CD4-positive, alpha-beta memory T cell (primary cell): ENCODE measurements around the gene IFI27L1. TPM values are rescaled to one million over a fixed set of nuclear protein-coding genes. Genes with fewer than 3 reads are reported as not detected.

Experiments used
- CTCF ChIA-PET: fragments of 350-600 bp; sonication (Branson Sonifier 250); formaldehyde crosslinking; loops from one replicate; lab custom pipeline; 2021; ENCODE audit warnings: inconsistent platforms; ENCODE audit not compliant: partially characterized antibody; lab: Charles Lee
- POLR2A ChIA-PET: fragments of 350-600 bp; sonication (Branson Sonifier 250); formaldehyde crosslinking; loops from one replicate; lab custom pipeline; 2021; ENCODE audit not compliant: partially characterized antibody; lab: Charles Lee
- DNase-seq, 5 donors: peaks; one replicate each; pipeline versions ENCODE4 v3.0.0 to v3.0.0-alpha.2; 2020 to 2022; ENCODE audit warnings: mixed read lengths in 1 of 5
- H3K27ac ChIP-seq: one replicate; pipeline ENCODE4 v1.7.0; 2013; ENCODE audit warnings: low read depth, low read length
- H3K27me3 ChIP-seq: 2 replicates; pipeline ENCODE4 v1.7.0; 2013; ENCODE audit warnings: mild to moderate bottlenecking, low read length, moderate library complexity; ENCODE audit not compliant: insufficient read depth
- H3K36me3 ChIP-seq: 2 replicates; pipeline ENCODE4 v1.7.0; 2013; ENCODE audit warnings: mild to moderate bottlenecking, low read length, moderate library complexity; ENCODE audit not compliant: insufficient read depth
- H3K4me1 ChIP-seq: 2 replicates; pipeline ENCODE4 v1.7.0; 2013; ENCODE audit warnings: mild to moderate bottlenecking, low read length, moderate library complexity; ENCODE audit not compliant: insufficient read depth
- H3K4me3 ChIP-seq, 2 donors: one replicate each; pipeline ENCODE4 v1.7.0; 2013; ENCODE audit warnings: low read length in 2 of 2, mild to moderate bottlenecking in 1 of 2
- H3K9me3 ChIP-seq, 2 donors: one replicate each; pipeline ENCODE4 v1.7.0; 2013; ENCODE audit warnings: low read length in 2 of 2, control low read depth in 1 of 2; ENCODE audit not compliant: control insufficient read depth in 1 of 2
- H3K27ac Mint-ChIP-seq, 7 donors: one replicate each; pipeline ENCODE4 v1.8.0; 2020 to 2021; ENCODE audit warnings: mixed read lengths in 7 of 7, mild to moderate bottlenecking in 6 of 7, inconsistent platforms in 3 of 7, moderate library complexity in 3 of 7
- H3K27me3 Mint-ChIP-seq, 2 donors: one replicate each; pipeline ENCODE4 v1.8.0; 2020 to 2021; ENCODE audit warnings: mixed read lengths in 2 of 2
- H3K36me3 Mint-ChIP-seq, 2 donors: one replicate each; pipeline ENCODE4 v1.8.0; 2020 to 2021; ENCODE audit warnings: mixed read lengths in 2 of 2, inconsistent platforms in 1 of 2, mild to moderate bottlenecking in 1 of 2
- H3K4me1 Mint-ChIP-seq, 4 donors: one replicate each; pipeline ENCODE4 v1.8.0; 2020 to 2021; ENCODE audit warnings: mixed read lengths in 4 of 4, mild to moderate bottlenecking in 1 of 4
- H3K4me3 Mint-ChIP-seq, 8 donors: one replicate each; pipeline ENCODE4 v1.8.0; 2020 to 2021; ENCODE audit warnings: mixed read lengths in 8 of 8, mild to moderate bottlenecking in 7 of 8, moderate library complexity in 6 of 8, inconsistent platforms in 3 of 8
- H3K9me3 Mint-ChIP-seq, 8 donors: one replicate each; pipeline ENCODE4 v1.8.0; 2020 to 2021; ENCODE audit warnings: mixed read lengths in 8 of 8, mild to moderate bottlenecking in 5 of 8, inconsistent platforms in 3 of 8, moderate library complexity in 1 of 8
- intact Hi-C: fragments of 100-400 bp; cut with micrococcal nuclease; formaldehyde crosslinking; loops from one replicate; pipeline ENCODE4 v1.15.1; 2023
- polyA plus RNA-seq, 2 donors: library from polyadenylated mRNA; unstranded; fragments of 300-500 nt; fragmentation: Illumina TruSeq; gene quantifications; one replicate each; pipeline ENCODE4 v1.2.3, GENCODE V29; 2021
- total RNA-seq, 2 experiments: library from RNA; stranded (reverse); gene quantifications; one replicate each; pipeline ENCODE4 v1.2.3, GENCODE V29; 2021

The IFI27L1 gene
- total and polyA plus RNA-seq, 4 experiments from 2014 or later: 6.3 to 8.5 (median 7.7) TPM

DNA sequence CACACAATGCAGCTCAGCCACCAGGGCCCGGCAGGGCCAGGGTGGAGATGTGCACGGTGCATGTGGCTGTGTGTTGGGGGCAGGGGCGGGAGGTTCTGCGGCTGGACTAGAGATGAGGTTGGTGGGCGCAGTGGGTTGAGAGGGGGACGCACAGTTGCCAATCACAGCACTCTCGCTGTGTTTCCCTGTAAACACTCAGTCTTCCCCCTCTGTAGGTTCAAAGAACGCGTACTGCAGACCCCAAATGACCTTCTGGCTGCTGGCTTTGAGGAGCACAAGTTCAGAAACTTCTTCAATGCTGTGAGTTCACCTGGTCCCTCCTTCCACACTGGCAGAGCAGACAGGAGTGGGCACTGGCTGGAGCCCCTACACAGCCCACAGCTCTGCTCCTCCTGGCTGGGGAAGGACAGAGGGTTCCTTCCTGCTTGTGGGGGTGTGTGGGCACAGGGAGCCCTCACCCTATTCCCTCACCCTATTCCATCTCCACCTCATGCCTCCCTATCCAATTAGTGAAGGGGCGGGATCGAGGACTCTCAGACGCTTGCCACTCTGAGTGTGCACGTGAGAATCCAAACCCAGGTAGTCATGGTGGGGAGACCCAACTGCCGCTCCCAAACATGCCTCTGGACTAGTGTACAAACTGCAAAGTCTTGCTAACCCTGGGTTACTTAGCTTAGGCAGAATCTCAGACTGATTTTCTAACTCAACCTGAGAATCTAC, 37.2 kb upstream of the IFI27L1 start:
- no peaks in the 10 kb centered on the region for H3K9me3 ChIP-seq
- no peak overlapping the region for H3K27ac ChIP-seq
- ChIA-PET POLR2A (no interaction called here), CTCF (interaction anchor here (1.0 to 3.7 kb wide), 3 partner anchors 8 to 89 kb away, joined by 3 to 21 read pairs (median 8); no protein-coding TSS in a partner anchor)
- H3K27me3 ChIP-seq: no peaks in the 10 kb centered on the region
- peaks cover 0 to 4% (median 0%) of the 10 kb centered on the region in 8 donors for H3K9me3 Mint-ChIP-seq
- H3K4me1 Mint-ChIP-seq: peaks cover 0 to 5% (median under 1%) of the 10 kb centered on the region in 4 donors
- intact Hi-C loops: no loop called here
- no peak overlapping the region for H3K4me3 ChIP-seq
- no peaks in the 10 kb centered on the region for H3K27me3 Mint-ChIP-seq
- peaks cover 51% of the 10 kb centered on the region for H3K36me3 ChIP-seq
- no peaks in the 10 kb centered on the region for H3K4me1 ChIP-seq
- no peak for DNase-seq
- no peak overlapping the region for H3K4me3 Mint-ChIP-seq
- H3K36me3 Mint-ChIP-seq: peaks cover 23 to 41% of the 10 kb centered on the region in 2 donors
- peak overlapping the region in 6 of 7 donors; percentile 17 to 72 (median 46) for H3K27ac Mint-ChIP-seq

DNA sequence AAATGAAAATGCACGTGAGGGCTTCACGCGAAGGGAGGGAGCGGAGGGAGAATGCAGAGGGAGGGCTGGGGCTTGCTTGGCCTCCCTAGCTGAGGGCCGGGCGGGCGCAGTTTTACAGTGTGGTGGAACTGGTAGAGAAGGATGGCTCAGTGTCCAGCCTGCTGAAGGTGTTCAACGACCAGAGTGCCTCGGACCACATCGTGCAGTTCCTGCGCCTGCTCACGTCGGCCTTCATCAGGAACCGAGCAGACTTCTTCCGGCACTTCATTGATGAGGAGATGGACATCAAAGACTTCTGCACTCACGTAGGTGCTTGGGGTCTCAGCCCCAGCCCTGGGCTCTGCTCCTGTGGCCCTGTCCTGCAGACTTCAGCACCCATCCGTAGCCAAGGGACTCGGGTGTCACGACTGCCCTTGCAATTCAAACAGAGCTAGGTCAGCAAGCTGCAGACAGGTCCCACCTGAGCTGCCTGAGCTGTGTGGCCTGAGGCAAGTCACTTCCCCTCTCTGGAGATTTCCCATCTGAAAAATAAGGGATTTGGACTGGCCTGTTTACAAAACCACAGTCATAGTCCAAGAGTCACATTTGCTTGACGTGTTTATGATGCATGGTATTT, 36.5 kb upstream of the IFI27L1 start:
- Mint-ChIP-seq H3K27me3 (no peaks in the 10 kb centered on the region), H3K27ac (peak overlapping the region in 3 of 7 donors; percentile 25 to 45 (median 29)), H3K36me3 (peaks cover 23 to 47% of the 10 kb centered on the region in 2 donors), H3K4me1 (peaks cover 0 to 5% (median 0%) of the 10 kb centered on the region in 4 donors), H3K4me3 (no peak overlapping the region), H3K9me3 (peaks cover 0 to 4% (median 0%) of the 10 kb centered on the region in 8 donors)
- no peaks in the 10 kb centered on the region for H3K27me3 ChIP-seq
- H3K36me3 ChIP-seq: peaks cover 57% of the 10 kb centered on the region
- POLR2A ChIA-PET: interaction anchor here (1.1 to 1.4 kb wide), 2 partner anchors 13 to 37 kb away, joined by 3 to 4 read pairs; partner anchors contain the start of genes DDX24 and IFI27L1
- H3K4me3 ChIP-seq: no peak overlapping the region
- no peaks in the 10 kb centered on the region for H3K4me1 ChIP-seq
- intact Hi-C loops: no loop called here
- no peak overlapping the region for H3K27ac ChIP-seq
- DNase-seq: no peak
- CTCF ChIA-PET: interaction anchor here (0.9 to 3.7 kb wide), 4 partner anchors 9 to 136 kb away, joined by 3 to 21 read pairs (median 6); no protein-coding TSS in a partner anchor
- H3K9me3 ChIP-seq: no peaks in the 10 kb centered on the region

DNA sequence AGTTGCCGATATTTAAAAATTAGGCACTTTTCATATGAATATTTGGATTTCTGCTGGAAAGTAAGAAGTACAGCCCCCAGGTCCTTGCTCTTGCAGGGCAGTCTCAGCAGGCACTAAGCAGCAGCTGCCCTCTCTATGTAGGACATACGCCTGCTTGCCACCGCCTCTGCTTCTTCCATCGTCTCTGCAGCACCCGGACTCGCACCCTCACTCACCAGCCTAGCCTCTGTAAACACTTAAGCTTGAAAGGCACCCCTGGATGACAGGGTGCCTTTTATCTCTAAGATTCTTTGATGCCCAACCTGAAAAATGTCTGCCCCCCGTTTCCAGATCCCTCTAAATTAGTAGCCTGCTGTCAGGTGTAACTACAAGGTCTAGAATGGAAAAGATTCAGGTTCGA, 36.0 kb upstream of the IFI27L1 start:
- Mint-ChIP-seq H3K4me1 (peaks cover 0 to 5% (median 0%) of the 10 kb centered on the region in 4 donors), H3K4me3 (no peak overlapping the region), H3K27ac (peak overlapping the region in 4 of 7 donors; percentile 11 to 48 (median 32)), H3K9me3 (peaks cover 0 to 4% (median 0%) of the 10 kb centered on the region in 8 donors), H3K36me3 (peaks cover 27 to 52% of the 10 kb centered on the region in 2 donors), H3K27me3 (no peaks in the 10 kb centered on the region)
- H3K27me3 ChIP-seq: no peaks in the 10 kb centered on the region
- no peak overlapping the region for H3K27ac ChIP-seq
- no peaks in the 10 kb centered on the region for H3K4me1 ChIP-seq
- ChIA-PET CTCF (interaction anchor here (0.9 to 3.7 kb wide), 4 partner anchors 9 to 135 kb away, joined by 3 to 21 read pairs (median 6); no protein-coding TSS in a partner anchor), POLR2A (interaction anchor here (1.1 to 1.4 kb wide), 2 partner anchors 12 to 36 kb away, joined by 3 to 4 read pairs; partner anchors contain the start of genes DDX24 and IFI27L1)
- no peaks in the 10 kb centered on the region for H3K9me3 ChIP-seq
- no peak overlapping the region for H3K4me3 ChIP-seq
- DNase-seq: no peak
- peaks cover 62% of the 10 kb centered on the region for H3K36me3 ChIP-seq
- intact Hi-C loops: no loop called here

DNA sequence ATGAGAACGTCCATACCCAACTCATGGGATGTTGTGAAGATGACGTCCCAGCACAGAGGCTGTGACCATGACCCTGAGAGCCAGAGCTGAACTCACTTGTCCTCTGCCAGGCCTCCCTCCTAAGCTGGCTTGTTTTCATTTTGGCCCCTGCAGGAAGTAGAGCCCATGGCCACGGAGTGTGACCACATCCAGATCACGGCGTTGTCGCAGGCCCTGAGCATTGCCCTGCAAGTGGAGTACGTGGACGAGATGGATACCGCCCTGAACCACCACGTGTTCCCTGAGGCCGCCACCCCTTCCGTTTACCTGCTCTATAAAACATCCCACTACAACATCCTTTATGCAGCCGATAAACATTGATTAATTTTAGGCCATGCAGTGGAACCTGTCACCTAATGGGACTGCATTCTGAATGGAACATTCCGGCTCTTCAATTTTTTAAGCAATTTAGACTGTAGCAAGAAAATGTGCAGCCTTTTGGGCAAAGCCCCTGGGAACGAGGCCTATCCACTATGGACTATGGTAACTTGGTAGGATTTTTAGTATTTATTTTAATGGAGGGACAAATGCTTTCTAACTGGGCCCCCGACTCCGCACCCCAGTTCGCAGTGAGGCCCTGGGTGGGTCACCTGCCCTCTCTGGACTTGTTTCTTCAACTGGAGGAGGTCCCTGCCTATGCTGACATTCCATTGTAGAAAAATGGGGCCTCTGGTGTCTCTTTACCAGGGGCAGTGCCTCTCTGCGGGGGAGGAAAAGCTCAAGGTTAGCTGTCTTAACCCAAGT, 35.4 kb upstream of the IFI27L1 start:
- H3K4me3 ChIP-seq: no peak overlapping the region
- intact Hi-C loops: no loop called here
- Mint-ChIP-seq H3K36me3 (peaks cover 33 to 59% of the 10 kb centered on the region in 2 donors), H3K27ac (peak overlapping the region in 4 of 7 donors; percentile 11 to 72 (median 42)), H3K4me1 (peaks cover 0 to 5% (median under 1%) of the 10 kb centered on the region in 4 donors), H3K4me3 (peak overlapping the region in 1 of 8 donors; percentile 7), H3K27me3 (no peaks in the 10 kb centered on the region), H3K9me3 (peaks cover 0 to 6% (median 0%) of the 10 kb centered on the region in 8 donors)
- H3K9me3 ChIP-seq: no peaks in the 10 kb centered on the region
- ChIA-PET CTCF (interaction anchor here (0.9 to 3.7 kb wide), 3 partner anchors 10 to 135 kb away, joined by 3 to 21 read pairs (median 8); no protein-coding TSS in a partner anchor), POLR2A (interaction anchor here (1.1 to 1.4 kb wide), 2 partner anchors 12 to 36 kb away, joined by 3 to 4 read pairs; partner anchors contain the start of genes DDX24 and IFI27L1)
- no peaks in the 10 kb centered on the region for H3K27me3 ChIP-seq
- DNase-seq: no peak
- no peaks in the 10 kb centered on the region for H3K4me1 ChIP-seq
- H3K36me3 ChIP-seq: peaks cover 69% of the 10 kb centered on the region
- H3K27ac ChIP-seq: no peak overlapping the region

DNA sequence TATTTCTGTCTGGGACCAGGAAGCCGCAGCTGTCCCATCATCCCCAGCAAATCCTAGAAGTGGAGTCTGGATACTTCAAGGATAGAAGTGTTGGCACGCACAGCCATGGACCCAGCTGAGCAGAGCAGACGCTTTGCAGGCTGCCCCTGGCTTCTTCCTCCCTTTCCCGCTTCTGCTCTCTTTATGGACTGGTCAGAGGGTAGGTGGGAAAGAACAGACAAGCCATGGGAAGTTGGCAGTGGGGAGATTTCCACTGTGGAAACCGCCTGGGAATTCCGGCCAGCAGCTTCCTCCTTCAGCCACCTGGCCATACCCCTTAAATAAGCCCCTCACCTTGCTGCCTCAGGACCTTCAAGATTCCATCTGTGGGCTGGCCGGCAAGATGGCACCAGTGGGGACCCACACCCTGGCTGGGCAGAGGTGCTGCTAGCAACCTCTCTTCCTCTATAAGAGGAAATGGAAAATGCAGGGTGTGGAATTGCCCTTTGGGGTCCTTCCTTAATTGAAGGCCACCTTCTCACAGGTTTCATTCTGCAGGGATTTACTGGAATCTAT, 34.3 kb upstream of the IFI27L1 start:
- peak overlapping the region in 2 of 7 donors; percentile 51 to 72 for H3K27ac Mint-ChIP-seq
- peaks cover 43 to 69% of the 10 kb centered on the region in 2 donors for H3K36me3 Mint-ChIP-seq
- Histone ChIP-seq H3K36me3 (peaks cover 79% of the 10 kb centered on the region), H3K27ac (no peak overlapping the region), H3K27me3 (no peaks in the 10 kb centered on the region), H3K4me3 (no peak overlapping the region), H3K4me1 (no peaks in the 10 kb centered on the region), H3K9me3 (no peaks in the 10 kb centered on the region)
- H3K4me1 Mint-ChIP-seq: peaks cover 0 to 5% (median 2%) of the 10 kb centered on the region in 4 donors
- ChIA-PET CTCF (interaction anchor here (1.4 to 3.7 kb wide), 2 partner anchors 11 to 90 kb away, joined by 3 to 21 read pairs; no protein-coding TSS in a partner anchor), POLR2A (interaction anchor here (0.6 kb wide), 1 partner anchor 32 kb away, joined by 3 read pairs; no protein-coding TSS in a partner anchor)
- H3K27me3 Mint-ChIP-seq: no peaks in the 10 kb centered on the region
- DNase-seq: no peak
- H3K9me3 Mint-ChIP-seq: peaks cover 0 to 8% (median 0%) of the 10 kb centered on the region in 8 donors
- intact Hi-C loops: no loop called here
- no peak overlapping the region for H3K4me3 Mint-ChIP-seq

DNA sequence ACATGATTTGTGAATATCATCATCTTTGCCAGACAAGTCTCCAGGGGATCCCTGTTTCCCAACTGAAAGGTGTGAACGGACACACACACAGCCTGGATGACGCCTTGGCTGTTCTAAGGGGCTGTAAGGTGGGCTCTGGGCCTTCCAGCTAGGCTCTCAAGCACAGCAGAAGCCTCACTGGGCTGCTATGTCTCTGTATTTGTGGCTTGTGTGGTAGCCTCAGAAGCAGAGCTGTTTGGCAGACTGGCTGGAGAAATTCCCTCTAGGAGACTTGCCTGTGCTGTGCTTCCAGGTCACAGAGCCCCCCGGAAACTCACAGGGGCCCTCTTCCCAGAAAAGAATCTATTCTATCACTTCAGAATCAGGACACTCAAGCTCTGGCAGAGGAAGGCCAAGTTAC, 33.5 kb upstream of the IFI27L1 start:
- no peaks in the 10 kb centered on the region for H3K4me1 ChIP-seq
- no peaks in the 10 kb centered on the region for H3K27me3 ChIP-seq
- intact Hi-C loops: no loop called here
- CTCF ChIA-PET: interaction anchor here (1.2 to 3.3 kb wide), 5 partner anchors 9 to 134 kb away, joined by 3 to 16 read pairs (median 9); no protein-coding TSS in a partner anchor
- H3K4me3 ChIP-seq: no peak overlapping the region
- H3K27ac ChIP-seq: no peak overlapping the region
- Mint-ChIP-seq H3K36me3 (peaks cover 52 to 76% of the 10 kb centered on the region in 2 donors), H3K4me3 (no peak overlapping the region), H3K4me1 (peaks cover 0 to 5% (median 3%) of the 10 kb centered on the region in 4 donors), H3K9me3 (peaks cover 0 to 8% (median 0%) of the 10 kb centered on the region in 8 donors), H3K27ac (peak overlapping the region in 2 of 7 donors; percentile 4 to 72), H3K27me3 (no peaks in the 10 kb centered on the region)
- H3K9me3 ChIP-seq: no peaks in the 10 kb centered on the region
- H3K36me3 ChIP-seq: peaks cover 87% of the 10 kb centered on the region
- POLR2A ChIA-PET: interaction anchor here (1.5 kb wide), 1 partner anchor 32 kb away, joined by 4 read pairs; no protein-coding TSS in a partner anchor
- DNase-seq: no peak
